Psoas muscle (tissue), 8 donors: Measurements from ENCODE around the gene IGIP. TPM values are rescaled to one million over a fixed set of nuclear protein-coding genes. Genes with fewer than 3 reads are reported as not detected.

Source experiments
- ATAC-seq, 4 donors: fragments of 200-7000 bp; cut with Tn5 transposase; one replicate each; pipeline ENCODE4 v1.9.1; 2020; ENCODE audit warnings: moderate library complexity in 3 of 4, mild to moderate bottlenecking in 2 of 4
- DNase-seq, 2 donors: peaks; one replicate each; pipeline ENCODE4 v3.0.0-alpha.2; 2020
- H3K27ac ChIP-seq: fragments of 200-600 bp; one replicate; pipeline ENCODE4 v1.8.0; 2022
- H3K27me3 ChIP-seq, 3 donors: fragments of 200-600 bp in 1 of 3; one replicate each; pipeline versions ENCODE4 v1.6.1 to v1.8.0; 2013 to 2022; ENCODE audit warnings: low read length in 2 of 3, mild to moderate bottlenecking in 2 of 3, moderate library complexity in 1 of 3; ENCODE audit not compliant: insufficient read depth in 3 of 3
- H3K36me3 ChIP-seq, 2 donors: fragments of 200-600 bp in 1 of 2; one replicate each; pipeline versions ENCODE4 v1.6.1 to v1.8.0; 2013 to 2022; ENCODE audit warnings: low read depth in 1 of 2, mild to moderate bottlenecking in 1 of 2, moderate library complexity in 1 of 2; ENCODE audit not compliant: insufficient read depth in 1 of 2
- H3K4me1 ChIP-seq: fragments of 200-600 bp; one replicate; pipeline ENCODE4 v1.8.0; 2022
- H3K4me3 ChIP-seq: fragments of 200-600 bp; one replicate; pipeline ENCODE4 v1.8.0; 2022; ENCODE audit warnings: mild to moderate bottlenecking
- H3K9me3 ChIP-seq: fragments of 200-600 bp; one replicate; pipeline ENCODE4 v1.8.0; 2022
- CTCF ChIP-seq: fragments of 200-600 bp; IDR thresholded peaks from one replicate; pipeline ENCODE4 v1.8.0; 2022; ENCODE audit warnings: antibody characterized with exemption
- WGBS, 3 donors: extraction: QIAGEN DNeasy Blood & Tissue Kit; methylation state at CpG; one replicate each; pipeline versions ENCODE4 v1.1.6 to v1.1.7; 2013; 5-methylcytosine and 5-hydroxymethylcytosine counted together
- intact Hi-C, 2 donors: fragments of 100-400 bp; cut with DNase I; formaldehyde crosslinking; loops; one replicate each; pipeline versions ENCODE4 v1.11.0 to v1.14.2; 2022
- polyA plus RNA-seq, 3 donors: library from polyadenylated mRNA; stranded (reverse); fragments of 200-250 nt; gene quantifications; one replicate each; pipeline ENCODE4 v1.2.3, GENCODE V29; 2013
- total RNA-seq, 4 donors: library from RNA; stranded (reverse); fragmentation: NEBNext Ultra II Directional in 2 of 4; extraction: Animal tissue kit (Norgen Biotek cat#: 25700) in 2 of 4; gene quantifications; one replicate each; pipeline versions ENCODE4 v1.2.1 to v1.2.4, GENCODE V29; 2021 to 2023
- donor health status: healthy with polysubstance abuse.
- donor health status: DM: no; HTN: no; CAD: no; lungs with moderate emphysema.
- donor health status: Bipolar disorder and iron deficiency.
- donor health status: healthy.
- donor health status: DM: yes; HTN: yes; CAD: no.
- donor health status: DM: no; HTN: no; CAD: no.
- donor health status: DM: no; HTN: no; CAD: no.
- donor health status: DM: yes; HTN: yes; CAD: no.

Gene IGIP
- total and polyA plus RNA-seq, 7 donors = 3.5 to 11.6 (median 6.8) TPM

GRCh38 chr5:140116716-140117115, 9.0 kb upstream of the IGIP start:
- Histone ChIP-seq H3K36me3 (no peaks in the 10 kb centered on the region), H3K4me1 (peaks cover 60% of the 10 kb centered on the region), H3K27ac (no peak overlapping the region), H3K4me3 (peak overlapping the region; percentile 73), H3K9me3 (no peaks in the 10 kb centered on the region), H3K27me3 (no peaks in the 10 kb centered on the region)
- 65 to 80% (median 65%) methylated on average over 2 of the region's 2 CpGs for WGBS, 3 donors
- intact Hi-C loops = no loop called here
- ATAC-seq = no peak
- TF ChIP-seq CTCF = no peak
- DNase-seq = no peak

DNA sequence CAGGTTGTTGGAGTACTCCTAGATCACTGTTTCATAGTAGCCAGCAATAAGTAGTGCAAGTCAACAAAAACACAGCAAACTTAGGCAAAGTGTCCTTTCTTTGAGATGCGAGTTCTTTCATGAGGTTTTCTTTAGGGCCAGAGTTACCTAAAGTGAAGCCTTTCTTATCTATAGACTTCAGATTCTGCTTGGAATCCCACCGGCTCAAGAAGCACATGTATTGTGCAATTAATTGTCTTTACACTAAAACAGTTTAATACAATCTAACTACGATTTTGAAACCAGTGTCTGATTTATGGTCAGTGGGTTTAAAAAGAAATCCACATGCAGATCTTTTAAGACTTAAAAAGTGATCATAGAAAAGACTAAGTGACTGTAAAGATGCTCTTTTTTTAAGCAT, 8.2 kb upstream of the IGIP start:
- H3K27me3 ChIP-seq = no peaks in the 10 kb centered on the region
- intact Hi-C loops = no loop called here
- H3K36me3 ChIP-seq = no peaks in the 10 kb centered on the region
- H3K27ac ChIP-seq = no peak overlapping the region
- H3K4me3 ChIP-seq = peak overlapping the region; percentile 73
- ATAC-seq (no peak), DNase-seq (no peak)
- peaks cover 57% of the 10 kb centered on the region for H3K4me1 ChIP-seq
- 68 to 77% (median 70%) methylated on average over 3 of the region's 3 CpGs for WGBS, 3 donors
- no peak for TF ChIP-seq CTCF
- H3K9me3 ChIP-seq = no peaks in the 10 kb centered on the region

- Histone ChIP-seq H3K4me3 (no peak overlapping the region), H3K9me3 (no peaks in the 10 kb centered on the region), H3K27me3 (no peaks in the 10 kb centered on the region), H3K4me1 (peaks cover 55% of the 10 kb centered on the region), H3K27ac (no peak overlapping the region), H3K36me3 (no peaks in the 10 kb centered on the region)
- 62 to 67% (median 62%) methylated on average over 3 of the region's 3 CpGs for WGBS, 3 donors
- intact Hi-C loops = no loop called here
- TF ChIP-seq CTCF = no peak
- ATAC-seq (no peak), DNase-seq (no peak)
Observed at GRCh38 chr5:140118302-140118936, 7.3 kb upstream of the IGIP start.

DNA sequence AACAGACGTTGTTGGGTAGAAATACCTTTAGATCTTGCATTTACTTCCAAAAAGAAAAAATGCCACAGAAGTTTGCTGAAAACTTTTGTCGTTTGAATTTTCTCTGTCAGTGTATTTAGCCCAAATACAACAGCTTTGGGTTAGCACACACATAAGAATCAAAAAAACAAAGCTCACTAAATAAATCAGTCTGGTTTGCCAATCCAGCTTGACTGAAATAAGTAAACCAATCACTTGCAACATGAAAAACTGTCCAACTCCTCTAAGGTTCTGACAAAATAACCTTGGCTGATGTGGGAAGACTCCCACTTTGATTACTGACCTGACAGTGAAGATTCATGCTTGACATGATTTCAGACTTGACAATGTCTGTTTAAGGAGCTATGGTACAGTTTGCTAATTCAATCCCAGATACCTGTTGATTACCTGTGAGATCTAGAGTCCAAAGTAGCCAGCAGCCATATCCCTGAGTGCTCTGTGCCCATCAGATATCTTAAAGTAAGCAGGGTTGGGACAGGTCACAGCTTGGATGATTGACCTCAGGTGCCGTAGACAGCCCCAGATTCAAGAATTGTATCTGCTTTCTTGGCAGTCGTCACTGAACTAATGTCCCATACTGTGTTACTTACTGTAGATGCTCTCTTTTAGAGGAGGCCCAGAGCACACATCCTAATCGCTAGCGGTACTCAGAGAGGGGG, 727 bp downstream of the IGIP start:
- H3K27ac ChIP-seq = no peak overlapping the region
- peaks cover 31% of the 10 kb centered on the region for H3K4me1 ChIP-seq
- no peaks in the 10 kb centered on the region for H3K9me3 ChIP-seq
- no peak for ATAC-seq
- H3K4me3 ChIP-seq = no peak overlapping the region
- no peaks in the 10 kb centered on the region for H3K36me3 ChIP-seq
- intact Hi-C loops = no loop called here
- WGBS, 3 donors = 83 to 87% (median 84%) methylated on average over 6 of the region's 6 CpGs
- no peak for TF ChIP-seq CTCF
- no peak for DNase-seq
- H3K27me3 ChIP-seq = no peaks in the 10 kb centered on the region
